ENCODE data around the gene DUS1L.
A peak's percentile ranks its signal among the peaks of the same experiment; 100 is the strongest.

Gene DUS1L

GRCh38 chr17:82062076-82062983 lies 3.3 kb downstream of the DUS1L start:
- peak; percentile 9 for DNase-seq (ENCODE audit: extremely low read depth, insufficient read length)
- Histone ChIP-seq H3K36me3 (ENCODE audit: control insufficient read depth, insufficient read depth, low read length) (peaks cover 33% of the 10 kb centered on the region), H3K4me3 (replicated peaks; ENCODE audit: low read depth, low read length) (no peak overlapping the region), H3K27me3 (replicated peaks; ENCODE audit: control insufficient read depth, insufficient read depth, low read length) (no peaks in the 10 kb centered on the region)
- TF ChIP-seq, protein P1, sequence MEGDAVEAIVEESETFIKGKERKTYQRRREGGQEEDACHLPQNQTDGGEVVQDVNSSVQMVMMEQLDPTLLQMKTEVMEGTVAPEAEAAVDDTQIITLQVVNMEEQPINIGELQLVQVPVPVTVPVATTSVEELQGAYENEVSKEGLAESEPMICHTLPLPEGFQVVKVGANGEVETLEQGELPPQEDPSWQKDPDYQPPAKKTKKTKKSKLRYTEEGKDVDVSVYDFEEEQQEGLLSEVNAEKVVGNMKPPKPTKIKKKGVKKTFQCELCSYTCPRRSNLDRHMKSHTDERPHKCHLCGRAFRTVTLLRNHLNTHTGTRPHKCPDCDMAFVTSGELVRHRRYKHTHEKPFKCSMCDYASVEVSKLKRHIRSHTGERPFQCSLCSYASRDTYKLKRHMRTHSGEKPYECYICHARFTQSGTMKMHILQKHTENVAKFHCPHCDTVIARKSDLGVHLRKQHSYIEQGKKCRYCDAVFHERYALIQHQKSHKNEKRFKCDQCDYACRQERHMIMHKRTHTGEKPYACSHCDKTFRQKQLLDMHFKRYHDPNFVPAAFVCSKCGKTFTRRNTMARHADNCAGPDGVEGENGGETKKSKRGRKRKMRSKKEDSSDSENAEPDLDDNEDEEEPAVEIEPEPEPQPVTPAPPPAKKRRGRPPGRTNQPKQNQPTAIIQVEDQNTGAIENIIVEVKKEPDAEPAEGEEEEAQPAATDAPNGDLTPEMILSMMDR (IDR thresholded peaks at IDR 0.05; ENCODE audit: insufficient read depth, low read length, poor library complexity, severe bottlenecking) = no peak

- no peaks in the 10 kb centered on the region for H3K27me3 ChIP-seq (replicated peaks; ENCODE audit: control insufficient read depth, insufficient read depth, low read length)
- peaks cover 41% of the 10 kb centered on the region for H3K36me3 ChIP-seq (ENCODE audit: control insufficient read depth, insufficient read depth, low read length)
- peak; percentile 13 for DNase-seq (ENCODE audit: extremely low read depth, insufficient read length)
- TF ChIP-seq, protein P1 (IDR thresholded peaks at IDR 0.05; ENCODE audit: insufficient read depth, low read length, poor library complexity, severe bottlenecking) = no peak
- H3K4me3 ChIP-seq (replicated peaks; ENCODE audit: low read depth, low read length) = no peak overlapping the region
Measured at GRCh38 chr17:82061047-82061925, 4.3 kb downstream of the DUS1L start.

GRCh38 chr17:82060614-82061013 lies 5.0 kb downstream of the DUS1L start:
- peak; percentile 9 for DNase-seq (ENCODE audit: extremely low read depth, insufficient read length)
- no peaks in the 10 kb centered on the region for H3K27me3 ChIP-seq (replicated peaks; ENCODE audit: control insufficient read depth, insufficient read depth, low read length)
- no peak overlapping the region for H3K4me3 ChIP-seq (replicated peaks; ENCODE audit: low read depth, low read length)
- peaks cover 45% of the 10 kb centered on the region for H3K36me3 ChIP-seq (ENCODE audit: control insufficient read depth, insufficient read depth, low read length)
- TF ChIP-seq, protein P1 (IDR thresholded peaks at IDR 0.05; ENCODE audit: insufficient read depth, low read length, poor library complexity, severe bottlenecking) = no peak

- peak; percentile 13 for DNase-seq (ENCODE audit: extremely low read depth, insufficient read length)
- Histone ChIP-seq H3K36me3 (ENCODE audit: control insufficient read depth, insufficient read depth, low read length) (peaks cover 50% of the 10 kb centered on the region), H3K27me3 (replicated peaks; ENCODE audit: control insufficient read depth, insufficient read depth, low read length) (no peaks in the 10 kb centered on the region), H3K4me3 (replicated peaks; ENCODE audit: low read depth, low read length) (no peak overlapping the region)
- TF ChIP-seq, protein P1 (IDR thresholded peaks at IDR 0.05; ENCODE audit: insufficient read depth, low read length, poor library complexity, severe bottlenecking) = no peak
Measured at GRCh38 chr17:82060001-82060380, 5.6 kb downstream of the DUS1L start.

- Histone ChIP-seq H3K36me3 (ENCODE audit: control insufficient read depth, insufficient read depth, low read length) (peaks cover 54% of the 10 kb centered on the region), H3K27me3 (replicated peaks; ENCODE audit: control insufficient read depth, insufficient read depth, low read length) (no peaks in the 10 kb centered on the region), H3K4me3 (replicated peaks; ENCODE audit: low read depth, low read length) (no peak overlapping the region)
- DNase-seq (ENCODE audit: extremely low read depth, insufficient read length) = peak; percentile 22
- TF ChIP-seq, protein P1 (IDR thresholded peaks at IDR 0.05; ENCODE audit: insufficient read depth, low read length, poor library complexity, severe bottlenecking) = no peak
Measured at GRCh38 chr17:82059272-82060000, 6.2 kb downstream of the DUS1L start.

Measured in GM06990 (cell line).